Activated CD8-positive, alpha-beta memory T cell treated with anti-CD3 and anti-CD28 coated beads, Interleukin-2, amount 50 U/mL, for 4 hours (primary cell): Measurements from ENCODE around the gene AUTS2.

Experiments
- DNase-seq: peaks from one replicate; pipeline ENCODE4 v3.0.0-alpha.2; 2020

Gene AUTS2

DNA sequence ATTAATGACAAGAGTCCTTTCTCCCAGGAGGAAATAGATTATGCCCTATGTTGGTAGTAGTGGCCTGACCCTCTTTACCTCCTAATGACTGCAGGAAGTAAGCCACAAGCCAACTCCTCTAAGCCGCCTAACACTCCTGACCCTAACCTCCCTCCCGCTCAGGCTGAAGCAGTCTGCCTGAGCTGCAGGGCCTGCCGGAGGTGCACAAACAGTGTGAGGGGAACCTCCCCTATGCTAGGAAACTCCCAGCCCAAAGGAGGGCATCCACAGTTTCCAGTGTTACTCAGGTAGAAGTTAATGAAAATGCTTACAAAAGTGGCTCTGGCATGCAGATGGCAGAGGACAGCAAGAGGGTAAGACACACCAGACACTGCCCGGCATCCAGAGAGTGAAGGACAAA, 1239.3 kb downstream of the AUTS2 start:
- no peak for DNase-seq

DNA sequence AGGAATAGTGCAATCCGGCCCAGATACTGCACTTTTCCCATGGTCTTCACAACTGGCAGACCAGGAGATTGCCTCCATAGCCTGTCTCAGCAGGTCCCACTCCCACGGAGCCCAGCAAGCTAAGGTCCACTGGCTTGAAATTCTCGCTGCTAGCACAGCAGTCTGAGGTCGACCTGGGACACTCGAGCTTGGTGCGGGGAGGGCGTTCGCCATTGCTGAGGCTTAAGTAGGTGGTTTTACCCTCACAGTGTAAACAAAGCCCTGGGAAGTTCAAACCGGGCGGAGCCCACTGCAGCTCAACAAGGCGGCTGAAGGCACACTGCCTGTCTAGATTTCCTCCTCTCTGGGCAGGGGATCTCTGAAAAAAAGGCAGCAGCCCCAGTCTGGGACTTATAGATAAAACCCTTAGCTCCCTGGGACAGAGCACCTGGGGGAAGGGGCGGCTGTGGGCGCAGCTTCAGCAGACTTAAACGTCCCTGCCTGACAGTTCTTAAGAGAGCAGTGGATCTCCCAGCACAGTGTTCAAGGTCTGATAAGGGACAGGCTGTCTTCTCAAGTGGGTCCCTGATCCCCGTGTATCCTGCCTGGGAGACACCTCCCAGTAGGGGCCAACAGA, 1240.1 kb downstream of the AUTS2 start:
- no peak for DNase-seq
